Measurements from ENCODE around the gene USP21.

DNA sequence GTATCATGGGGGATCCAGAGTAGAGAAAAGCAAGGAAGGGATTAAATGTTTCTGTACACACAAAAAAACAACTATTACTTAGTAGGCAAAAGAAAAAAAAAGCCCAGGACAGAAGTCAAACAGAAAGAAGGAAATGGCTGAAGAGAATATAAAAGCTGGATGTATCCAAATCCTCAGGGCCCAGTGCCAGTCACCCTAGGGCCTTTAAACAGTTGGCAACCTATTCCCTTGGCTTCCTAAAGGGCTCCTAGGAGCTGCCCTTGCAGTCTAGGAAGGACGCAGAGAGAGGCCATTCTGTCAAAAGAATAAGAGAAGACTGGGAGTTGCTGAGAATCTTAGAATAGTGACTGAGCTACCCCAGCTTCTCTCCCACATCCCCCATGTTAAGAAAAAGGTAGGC lies 13.0 kb downstream of the USP21 start:
- TF ChIP-seq EP300 (IDR thresholded peaks at IDR 0.05) (no peak), POLR2A (IDR thresholded peaks at IDR 0.05) (no peak)
